Measurements from ENCODE around the gene RAP2A.
A peak's percentile ranks its signal among the peaks of the same experiment; 100 is the strongest.

Gene RAP2A

GRCh38 chr13:97434397-97435201 is 630 bp downstream of the RAP2A start:
- DNase-seq (ENCODE audit: extremely low read depth, low read depth), result no peak
- H3K4me3 ChIP-seq (replicated peaks; ENCODE audit: low read depth, low read length), result peak overlapping the region; percentile 62
- TF ChIP-seq, protein P1, sequence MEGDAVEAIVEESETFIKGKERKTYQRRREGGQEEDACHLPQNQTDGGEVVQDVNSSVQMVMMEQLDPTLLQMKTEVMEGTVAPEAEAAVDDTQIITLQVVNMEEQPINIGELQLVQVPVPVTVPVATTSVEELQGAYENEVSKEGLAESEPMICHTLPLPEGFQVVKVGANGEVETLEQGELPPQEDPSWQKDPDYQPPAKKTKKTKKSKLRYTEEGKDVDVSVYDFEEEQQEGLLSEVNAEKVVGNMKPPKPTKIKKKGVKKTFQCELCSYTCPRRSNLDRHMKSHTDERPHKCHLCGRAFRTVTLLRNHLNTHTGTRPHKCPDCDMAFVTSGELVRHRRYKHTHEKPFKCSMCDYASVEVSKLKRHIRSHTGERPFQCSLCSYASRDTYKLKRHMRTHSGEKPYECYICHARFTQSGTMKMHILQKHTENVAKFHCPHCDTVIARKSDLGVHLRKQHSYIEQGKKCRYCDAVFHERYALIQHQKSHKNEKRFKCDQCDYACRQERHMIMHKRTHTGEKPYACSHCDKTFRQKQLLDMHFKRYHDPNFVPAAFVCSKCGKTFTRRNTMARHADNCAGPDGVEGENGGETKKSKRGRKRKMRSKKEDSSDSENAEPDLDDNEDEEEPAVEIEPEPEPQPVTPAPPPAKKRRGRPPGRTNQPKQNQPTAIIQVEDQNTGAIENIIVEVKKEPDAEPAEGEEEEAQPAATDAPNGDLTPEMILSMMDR (IDR thresholded peaks at IDR 0.05; ENCODE audit: low read depth, low read length, missing control alignments), result no peak

GRCh38 chr13:97435323-97435722 is 1.4 kb downstream of the RAP2A start:
- DNase-seq (ENCODE audit: extremely low read depth, low read depth), result no peak
- TF ChIP-seq, protein P1 (IDR thresholded peaks at IDR 0.05; ENCODE audit: low read depth, low read length, missing control alignments), result no peak
- H3K4me3 ChIP-seq (replicated peaks; ENCODE audit: low read depth, low read length), result peak overlapping the region; percentile 62

- H3K4me3 ChIP-seq (replicated peaks; ENCODE audit: low read depth, low read length), result peak overlapping the region; percentile 62
- TF ChIP-seq, protein P1 (IDR thresholded peaks at IDR 0.05; ENCODE audit: low read depth, low read length, missing control alignments), result no peak
- no peak for DNase-seq (ENCODE audit: extremely low read depth, low read depth)
These were observed 1.8 kb downstream of the RAP2A start for GRCh38 chr13:97435794-97436193.

DNA sequence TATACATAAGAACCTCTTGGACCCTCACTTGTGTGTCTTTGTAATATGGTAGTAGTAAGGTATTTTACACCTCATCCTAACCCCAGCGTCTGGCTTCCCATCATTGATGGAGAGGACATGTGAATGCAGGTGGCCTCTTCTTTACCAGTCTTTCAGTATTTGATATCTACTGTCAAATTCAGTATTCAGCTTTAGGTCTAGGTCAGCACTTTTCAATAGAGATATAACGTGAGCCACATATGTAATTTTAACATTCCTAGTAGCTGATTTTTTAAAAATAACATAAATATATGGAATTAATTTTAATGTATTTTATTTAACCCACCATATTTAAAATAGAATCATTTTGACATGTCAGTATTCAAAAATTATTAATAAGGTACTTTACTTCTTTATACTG is 2.9 kb downstream of the RAP2A start:
- no peak overlapping the region for H3K4me3 ChIP-seq (replicated peaks; ENCODE audit: low read depth, low read length)
- TF ChIP-seq, protein P1 (IDR thresholded peaks at IDR 0.05; ENCODE audit: low read depth, low read length, missing control alignments), result no peak
- no peak for DNase-seq (ENCODE audit: extremely low read depth, low read depth)

DNA sequence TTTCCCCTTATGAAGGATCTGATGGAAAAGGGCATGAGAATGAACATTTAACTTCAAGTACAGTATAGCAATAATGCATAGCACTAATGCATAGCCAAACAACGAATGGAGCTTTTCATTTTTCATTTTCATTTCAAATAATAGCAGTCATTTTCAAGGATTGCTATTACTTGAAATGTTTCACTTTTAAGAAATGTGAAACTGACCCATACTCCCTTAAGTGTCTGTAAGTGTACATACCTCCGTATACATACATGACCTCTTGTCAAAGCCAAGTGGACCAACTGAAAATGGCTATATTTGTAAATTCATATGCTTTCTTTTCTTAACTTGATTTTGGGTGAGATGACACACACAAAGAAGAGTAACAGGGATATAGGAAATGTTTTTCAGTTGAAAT is 3.8 kb downstream of the RAP2A start:
- TF ChIP-seq, protein P1 (IDR thresholded peaks at IDR 0.05; ENCODE audit: low read depth, low read length, missing control alignments), result no peak
- no peak for DNase-seq (ENCODE audit: extremely low read depth, low read depth)
- no peak overlapping the region for H3K4me3 ChIP-seq (replicated peaks; ENCODE audit: low read depth, low read length)

- TF ChIP-seq, protein P1 (IDR thresholded peaks at IDR 0.05; ENCODE audit: low read depth, low read length, missing control alignments), result no peak
- no peak for DNase-seq (ENCODE audit: extremely low read depth, low read depth)
- H3K4me3 ChIP-seq (replicated peaks; ENCODE audit: low read depth, low read length), result no peak overlapping the region
These were observed 5.1 kb downstream of the RAP2A start for GRCh38 chr13:97438856-97439595.
